ENCODE measurements around the gene PPP3R2.
"Not testable (repeated sequence)": the region's sequence is repeated elsewhere in the genome, so short reads cannot be mapped to it uniquely, and the experiment has no call there.

The PPP3R2 gene

DNA sequence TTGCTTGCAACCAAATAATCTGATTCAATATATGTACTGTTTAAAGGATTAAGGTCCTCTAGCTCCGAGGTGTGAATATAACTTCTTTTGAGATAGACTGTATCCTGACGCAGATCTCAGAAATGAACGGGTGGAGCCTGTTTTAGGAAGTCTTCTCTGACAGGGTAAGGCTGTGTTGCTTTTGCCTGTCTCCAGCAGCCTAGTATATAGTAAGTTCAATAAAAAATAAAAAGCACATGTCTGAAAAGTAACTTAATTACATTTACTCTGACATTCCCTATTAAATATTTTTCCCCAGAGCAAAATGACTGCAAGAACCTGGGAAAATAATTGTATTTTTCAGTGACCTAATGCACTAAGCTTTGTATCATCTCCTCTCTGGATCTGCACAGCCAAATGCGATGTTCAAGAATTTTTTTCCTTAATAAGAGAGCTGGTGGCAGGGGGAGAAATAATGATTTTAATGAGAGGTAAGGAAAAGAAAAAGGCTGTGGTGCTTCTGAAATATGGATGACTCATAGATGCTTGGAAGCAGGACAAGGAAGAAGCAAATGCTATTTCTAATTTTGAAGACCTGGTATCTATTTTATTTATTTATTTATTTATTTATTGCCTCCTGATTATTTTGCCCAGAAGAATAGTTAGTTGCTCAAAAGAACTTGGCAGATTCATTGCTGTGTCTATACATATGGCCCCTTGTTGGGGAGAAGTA, 7.3 kb downstream of the PPP3R2 start:
- DNase-seq, result no peak

DNA sequence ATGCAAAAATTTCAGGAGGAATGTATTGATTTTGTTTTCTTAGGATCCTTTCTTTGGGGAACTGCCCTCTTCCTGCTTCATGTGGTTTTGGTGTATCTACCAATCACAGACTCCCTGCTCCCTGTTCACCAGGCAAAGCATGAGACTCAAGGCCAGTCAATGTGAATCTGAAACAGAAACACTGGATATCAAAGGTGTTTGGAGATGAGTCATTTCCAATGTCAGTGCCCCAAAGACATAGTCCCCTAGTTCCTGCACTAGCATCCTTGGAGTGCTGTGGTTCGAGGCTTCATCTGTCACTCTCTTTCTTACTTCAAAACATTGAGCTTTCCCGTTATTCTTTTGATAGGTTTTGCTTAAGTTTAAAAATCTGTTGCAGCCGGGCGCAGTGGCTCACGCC, 8.1 kb downstream of the PPP3R2 start:
- no peak for DNase-seq

DNA sequence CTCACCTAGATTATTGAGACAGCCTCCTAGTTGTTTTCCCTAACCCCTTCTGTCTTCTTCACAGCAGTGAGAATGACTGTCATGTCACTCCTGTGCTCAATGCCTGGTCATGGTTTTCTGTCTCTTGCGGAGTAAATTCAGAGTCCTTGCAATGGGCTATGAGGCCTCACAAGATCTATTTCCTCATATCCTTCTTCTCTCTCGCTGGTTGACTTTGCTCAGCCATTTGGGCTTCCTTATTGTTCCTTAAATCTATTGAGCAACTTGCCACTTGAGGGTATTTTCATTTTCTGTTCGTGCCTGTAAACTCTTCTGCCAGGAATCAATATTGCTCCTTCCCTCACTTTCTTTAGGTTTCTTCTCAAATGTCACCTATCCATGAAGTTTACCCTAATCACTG, 9.0 kb downstream of the PPP3R2 start:
- DNase-seq, result no peak

DNA sequence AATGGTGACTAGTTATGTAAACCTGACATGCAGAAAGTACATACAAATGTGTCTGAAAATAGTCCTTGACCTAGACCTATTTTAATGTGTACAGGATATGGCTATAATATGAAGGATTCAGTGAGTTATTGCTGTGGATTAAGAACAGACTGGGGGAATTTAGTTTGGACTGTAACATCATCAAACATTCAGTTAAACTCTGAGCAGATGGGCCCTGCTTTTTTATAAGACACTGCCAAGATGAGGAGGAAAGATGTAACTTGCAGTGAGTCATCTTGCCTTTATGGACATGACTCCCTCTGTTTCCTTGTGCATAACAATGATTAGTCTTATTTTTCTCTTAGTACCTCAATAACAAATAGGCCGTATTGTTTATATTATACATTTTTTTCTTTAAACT, 12.2 kb downstream of the PPP3R2 start:
- DNase-seq, result peak; percentile 32

DNA sequence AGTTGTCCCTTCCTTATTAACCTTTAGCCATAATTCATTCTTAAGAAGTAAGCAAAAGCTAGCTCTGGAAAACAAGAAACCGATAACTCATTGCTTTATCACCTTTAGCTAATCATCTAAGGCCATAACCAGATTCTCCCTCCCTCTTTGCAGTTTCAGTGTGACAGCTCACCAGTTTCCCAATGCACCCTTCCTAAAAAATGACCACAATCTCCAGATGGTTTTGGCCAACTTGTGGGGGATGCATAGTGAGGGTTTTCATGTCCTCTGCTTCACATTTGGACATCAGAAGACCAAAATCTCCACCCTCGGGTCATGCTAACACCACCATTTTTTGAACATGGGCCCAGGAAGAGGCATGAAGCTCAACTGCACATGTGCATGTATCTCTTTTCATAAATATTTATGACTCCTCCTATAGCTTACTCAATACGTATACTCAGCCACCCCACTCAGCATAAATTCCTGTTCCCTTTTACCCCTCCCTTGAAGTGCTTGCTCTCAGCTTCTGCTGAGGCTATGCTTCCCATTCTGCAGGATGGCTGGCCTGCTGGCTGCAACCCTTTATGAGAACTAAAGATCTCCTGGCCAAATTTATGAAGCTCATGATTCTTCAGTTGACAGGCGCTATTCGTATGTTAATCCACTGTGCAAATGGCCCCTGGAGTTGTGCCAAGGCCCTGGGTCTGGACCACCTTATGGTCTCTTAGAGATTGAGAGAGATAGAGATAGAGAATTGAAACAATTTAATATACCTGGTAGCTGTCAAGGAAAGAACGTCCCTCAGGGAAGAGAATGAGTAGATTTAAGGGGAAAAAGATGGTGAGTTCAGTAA, 14.8 kb downstream of the PPP3R2 start:
- DNase-seq, result no peak

DNA sequence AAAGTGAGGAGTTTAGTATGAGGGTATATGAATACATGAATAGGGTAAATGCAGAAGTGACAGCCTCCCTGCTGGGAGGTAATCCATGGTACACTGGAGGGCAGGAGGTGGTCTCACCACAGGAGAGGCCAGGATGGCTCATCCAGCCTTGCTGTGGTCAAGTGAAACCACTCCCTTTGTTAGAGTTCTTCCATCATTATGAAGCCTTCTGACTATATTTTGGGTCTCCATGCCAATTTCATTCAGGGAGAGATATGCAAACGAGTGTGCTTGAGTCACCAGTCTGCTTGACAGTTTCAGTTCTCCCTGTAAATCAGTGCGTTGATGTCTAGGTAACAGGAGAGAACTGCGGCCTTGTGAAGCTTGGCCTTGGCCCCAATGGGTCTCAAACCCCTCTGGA, 16.4 kb downstream of the PPP3R2 start:
- DNase-seq, result no peak

DNA sequence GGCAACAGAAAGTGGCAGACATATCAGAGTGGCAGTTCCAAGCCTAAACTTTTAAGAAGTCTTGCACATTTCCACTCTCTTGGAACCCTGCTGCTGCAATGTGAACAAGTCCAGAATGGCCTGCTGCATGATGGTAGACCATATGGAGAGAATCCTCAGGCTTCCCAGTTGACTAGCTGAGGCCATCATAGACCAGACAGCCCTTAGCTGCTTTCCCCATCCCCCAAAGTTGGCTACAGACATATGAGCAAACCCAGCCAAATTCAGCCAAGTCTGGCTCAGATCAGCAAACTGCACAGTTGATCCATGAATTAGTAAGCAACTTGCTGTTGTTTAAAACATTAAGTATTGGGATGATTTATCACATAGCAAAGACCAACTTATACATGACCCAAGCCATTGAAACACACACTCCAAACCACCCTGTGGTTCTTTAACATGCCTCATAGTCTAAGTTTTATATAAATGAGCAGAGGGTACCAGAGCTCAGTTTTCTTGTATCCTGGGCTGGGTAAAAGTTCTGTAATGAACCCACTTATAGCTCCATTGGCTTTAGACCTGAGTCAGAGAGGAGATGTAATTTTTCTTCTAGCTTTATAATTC, 19.9 kb downstream of the PPP3R2 start:
- no peak for DNase-seq

DNA sequence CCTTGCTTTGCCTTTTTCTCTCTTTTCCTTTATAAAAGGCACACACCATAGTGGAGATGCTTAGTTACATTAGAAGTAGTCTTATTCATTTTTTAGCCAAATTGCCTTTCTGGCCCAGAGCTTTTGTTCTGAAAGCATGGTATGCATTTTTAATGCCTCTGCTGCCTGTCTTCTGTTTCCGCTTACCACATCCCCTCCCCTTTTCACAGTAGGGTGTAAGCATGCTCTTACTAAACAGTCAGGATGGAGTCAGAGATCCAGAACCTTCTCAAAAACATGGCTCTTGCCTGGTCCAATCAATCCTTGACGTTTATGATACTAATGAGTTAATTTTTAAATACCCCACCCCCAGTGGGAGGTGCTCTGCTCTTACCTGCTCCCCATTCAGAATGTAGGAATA, 22.5 kb downstream of the PPP3R2 start:
- DNase-seq, result peak; percentile 23

DNA sequence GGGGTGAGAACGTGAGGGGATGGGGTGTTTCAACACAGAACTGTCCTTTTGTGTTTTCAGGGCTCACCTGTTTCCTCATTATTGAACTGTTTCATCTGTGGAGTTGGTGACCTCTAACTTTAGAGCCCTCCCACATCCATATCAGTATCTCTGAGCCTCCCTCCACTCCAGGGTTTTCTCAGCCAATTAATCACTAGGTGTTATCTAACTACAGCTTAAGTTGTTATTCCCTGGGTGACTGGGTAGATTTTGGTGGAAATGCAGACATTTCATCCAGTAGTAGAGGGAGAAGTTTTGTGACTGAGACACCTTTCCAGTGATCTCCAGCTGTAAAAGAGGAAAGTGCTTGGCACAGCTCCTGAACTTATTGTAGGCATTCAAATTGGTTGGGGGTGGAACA, 23.7 kb downstream of the PPP3R2 start:
- no peak for DNase-seq

DNA sequence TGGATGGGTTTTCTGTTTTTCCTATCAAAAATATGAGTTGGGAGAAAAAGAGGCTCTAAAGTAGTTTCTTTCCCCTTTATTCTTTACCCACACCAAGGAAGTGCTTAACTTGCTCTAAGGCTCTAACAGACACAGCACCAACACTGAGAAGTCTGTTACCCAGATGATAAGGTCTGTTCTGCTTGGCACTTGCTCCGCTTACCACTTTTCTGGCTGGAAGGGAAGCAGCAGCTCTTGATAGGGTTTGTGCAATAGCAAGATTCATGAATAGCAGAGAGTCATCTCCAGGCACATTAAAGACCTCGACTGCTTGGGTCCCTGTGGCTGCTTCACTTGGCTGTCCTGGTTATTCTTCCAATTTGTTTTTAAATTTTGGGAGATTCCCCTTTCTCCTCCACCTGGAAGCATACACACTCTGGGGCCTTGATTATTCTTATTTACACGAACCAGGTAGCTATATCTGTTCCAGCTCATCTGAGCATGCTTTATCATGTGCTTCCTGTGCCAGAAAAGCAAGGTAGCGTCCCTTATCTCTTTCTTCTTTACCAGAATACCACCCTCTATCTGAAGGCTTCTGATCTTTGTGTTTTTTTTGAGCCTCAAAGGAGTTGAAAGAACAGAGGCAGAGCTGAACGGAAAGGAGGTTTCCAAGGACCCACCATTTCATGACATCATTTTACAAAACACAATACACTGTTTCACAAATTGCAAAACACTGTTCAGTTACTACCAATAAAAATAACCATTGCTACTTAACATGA, 24.8 kb downstream of the PPP3R2 start:
- DNase-seq, result no peak

DNA sequence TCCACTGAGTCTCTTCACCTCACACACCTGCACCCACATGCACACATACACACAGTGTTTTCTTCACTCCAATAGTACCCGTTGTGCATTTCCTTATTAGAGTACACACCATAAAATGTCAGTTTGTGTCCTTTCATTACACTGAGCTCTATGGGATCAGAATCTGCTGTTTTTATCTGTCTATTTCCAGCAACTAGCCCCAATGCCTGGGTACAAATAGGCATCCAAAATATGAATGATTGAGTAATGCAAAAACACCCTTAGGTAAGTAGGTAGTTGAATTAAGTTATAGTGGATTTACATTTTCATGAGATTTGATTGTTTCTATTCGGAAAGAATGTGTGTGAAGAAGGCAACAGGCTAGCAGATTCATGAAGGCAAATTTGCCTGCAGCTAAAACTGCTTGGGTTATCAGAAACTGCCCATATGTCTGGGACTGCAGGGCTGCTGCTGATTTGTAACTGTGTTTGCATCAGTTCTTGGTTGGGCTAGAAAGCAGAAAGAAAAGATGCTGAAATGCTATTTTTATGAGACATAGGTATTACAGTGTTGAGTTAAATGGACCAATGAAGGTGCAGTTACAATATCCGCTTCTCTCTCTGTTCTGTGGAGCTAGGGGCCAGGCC, 26.9 kb downstream of the PPP3R2 start:
- no peak for DNase-seq

DNA sequence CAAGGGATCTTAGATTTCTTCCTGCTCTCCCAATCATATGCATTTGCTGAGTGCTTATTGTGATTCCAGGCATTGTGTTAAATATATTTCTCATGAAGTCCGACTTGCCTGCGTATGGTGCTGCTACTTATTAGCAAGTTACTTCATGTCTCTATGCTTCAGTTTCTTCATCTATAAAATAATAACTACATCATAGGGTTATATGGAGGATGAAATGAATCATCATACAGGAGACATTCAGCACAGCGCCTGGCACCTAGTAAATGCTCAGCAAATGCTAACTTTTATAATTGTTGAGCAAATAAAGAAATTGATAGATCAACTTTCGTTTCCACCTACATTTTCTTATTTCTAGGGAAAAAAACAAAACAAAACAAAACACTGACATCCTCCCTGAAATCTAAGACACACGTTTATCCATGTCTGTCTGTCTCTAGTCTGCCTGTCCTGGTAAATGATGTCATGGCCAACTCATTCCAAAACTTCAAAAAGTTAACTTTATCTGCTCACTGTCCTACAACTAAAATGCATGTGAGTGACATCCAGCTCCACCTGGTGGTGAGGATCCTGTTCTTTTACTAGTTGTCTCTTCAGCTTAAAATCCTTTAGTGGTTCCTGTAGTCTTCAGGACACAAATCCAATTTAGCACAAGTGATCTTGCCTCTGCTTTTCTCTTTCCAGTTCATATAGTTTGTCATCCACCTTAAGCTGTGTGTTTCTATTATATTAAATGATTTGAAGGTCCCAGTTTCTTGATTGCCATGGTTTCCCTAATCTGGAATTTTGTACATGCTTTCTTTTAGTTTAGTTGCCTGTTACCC, 27.7 kb downstream of the PPP3R2 start:
- DNase-seq, result no peak

DNA sequence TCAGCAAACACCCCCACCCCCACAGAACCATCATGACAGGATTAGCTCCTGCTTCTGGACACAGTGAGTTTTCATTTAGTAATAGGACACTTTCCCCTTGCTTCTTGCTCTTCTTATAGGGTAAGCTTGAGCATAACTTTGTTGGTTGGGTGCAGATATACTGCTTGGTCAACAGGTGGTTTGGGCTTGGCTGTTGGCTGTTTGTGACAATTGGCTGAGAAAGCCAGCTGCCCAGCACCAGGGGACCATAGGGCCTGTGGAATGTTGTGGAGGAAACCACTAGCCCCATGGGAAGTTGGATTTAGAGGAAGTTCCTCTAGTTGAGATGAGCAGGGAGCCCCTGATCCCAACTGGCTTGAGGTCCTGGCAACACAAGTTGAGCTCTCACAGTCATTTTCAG, 30.5 kb downstream of the PPP3R2 start:
- DNase-seq, result no peak

DNA sequence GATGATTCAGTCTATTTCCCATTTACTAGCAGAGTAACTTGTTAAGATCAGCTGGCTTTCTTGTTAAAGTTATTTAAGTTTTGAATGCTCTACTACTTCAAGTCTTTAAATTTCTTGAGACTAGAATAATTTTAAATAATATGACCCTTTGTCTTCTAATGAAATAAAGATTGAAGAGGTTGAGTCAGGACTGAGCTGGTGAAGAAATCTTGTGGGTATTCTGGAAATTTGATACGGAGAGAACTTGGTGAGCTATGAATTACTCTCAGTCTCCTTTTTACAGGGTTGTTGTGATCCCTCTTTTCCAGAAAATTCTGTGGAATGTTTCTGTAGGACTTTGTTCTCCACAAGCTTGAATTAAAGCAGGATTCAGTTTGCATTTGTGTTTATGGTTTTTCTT, 31.8 kb downstream of the PPP3R2 start:
- no peak for DNase-seq

DNA sequence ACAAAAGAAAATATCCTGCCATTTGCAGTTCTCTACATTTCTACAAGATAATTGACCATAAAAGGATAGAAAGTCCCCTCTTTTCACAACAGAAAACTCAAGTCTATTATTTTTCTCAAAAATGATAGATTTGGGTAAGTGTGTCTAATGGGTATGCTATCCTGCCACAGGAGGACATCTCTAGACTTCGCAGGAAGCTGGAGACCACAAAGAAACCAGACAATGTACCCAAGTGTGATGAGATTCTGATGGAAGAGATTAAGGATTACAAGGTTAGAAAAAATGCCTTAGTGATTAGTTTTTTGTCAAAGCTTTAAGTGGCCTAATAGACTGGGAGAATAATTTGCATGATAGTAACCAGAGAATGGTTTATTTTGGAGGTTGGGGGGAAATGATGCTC, 33.0 kb downstream of the PPP3R2 start:
- DNase-seq, result no peak

DNA sequence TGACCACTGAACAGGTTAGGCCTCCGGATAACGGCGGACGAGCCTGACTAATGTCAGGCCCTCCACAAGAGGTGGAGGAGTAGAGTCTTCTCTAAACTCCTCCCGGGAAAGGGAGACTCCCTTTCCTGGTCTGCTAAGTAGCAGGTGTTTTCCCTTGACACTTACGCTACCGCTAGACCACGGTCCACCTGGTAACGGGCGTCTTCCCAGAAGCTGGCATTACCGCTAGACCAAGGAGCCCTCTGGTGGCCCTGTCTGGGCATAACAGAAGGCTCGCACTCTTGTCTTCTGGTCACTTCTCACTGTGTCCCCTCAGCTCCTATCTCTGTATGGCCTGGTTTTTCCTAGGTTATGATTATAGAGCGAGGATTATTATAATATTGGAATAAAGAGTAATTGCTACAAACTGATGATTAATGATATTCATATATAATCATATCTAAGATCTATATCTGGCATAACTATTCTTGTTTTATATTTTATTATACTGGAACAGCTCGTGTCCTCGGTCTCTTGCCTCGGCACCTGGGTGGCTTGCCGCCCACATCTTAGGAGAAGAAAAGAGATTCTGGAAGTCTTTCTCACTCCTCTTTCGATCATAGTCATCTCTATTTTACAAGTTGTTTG, 45.2 kb downstream of the PPP3R2 start:
- DNase-seq, result not testable (repeated sequence)

DNA sequence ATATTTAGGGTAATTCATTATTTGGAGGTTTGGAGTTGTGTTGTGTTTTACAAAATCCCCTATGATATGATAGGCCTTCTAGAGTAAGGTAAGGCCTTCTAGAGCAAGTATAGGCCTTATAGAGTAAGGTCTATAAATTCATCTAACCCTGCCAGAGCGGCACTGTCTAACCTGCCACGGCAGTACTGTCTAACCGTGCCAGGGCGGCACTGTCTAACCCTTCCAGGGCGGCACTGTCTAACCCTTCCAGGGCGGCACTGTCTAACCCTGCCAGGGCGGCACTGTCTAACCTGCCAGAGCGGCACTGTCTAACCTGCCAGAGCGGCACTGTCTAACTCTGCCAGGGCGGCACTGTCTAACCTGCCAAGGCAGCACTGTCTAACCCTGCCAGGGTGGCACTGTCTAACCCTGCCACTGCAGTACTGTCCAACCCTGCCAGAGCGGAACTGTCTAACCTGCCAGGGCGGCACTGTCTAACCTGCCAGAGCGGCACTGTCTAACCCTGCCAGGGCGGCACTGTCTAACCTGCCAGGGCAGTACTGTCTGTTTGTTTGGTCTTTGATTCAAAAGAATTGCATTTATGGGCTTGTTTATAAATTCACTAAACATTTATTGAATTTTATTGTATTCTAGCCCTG, 51.6 kb downstream of the PPP3R2 start:
- DNase-seq, result no peak
